Measurements from ENCODE around the gene TMEM187.
A peak's percentile ranks its signal among the peaks of the same experiment; 100 is the strongest.
"Not testable (repeated sequence)": the region's sequence is repeated elsewhere in the genome, so short reads cannot be mapped to it uniquely, and the experiment has no call there.

The TMEM187 gene

DNA sequence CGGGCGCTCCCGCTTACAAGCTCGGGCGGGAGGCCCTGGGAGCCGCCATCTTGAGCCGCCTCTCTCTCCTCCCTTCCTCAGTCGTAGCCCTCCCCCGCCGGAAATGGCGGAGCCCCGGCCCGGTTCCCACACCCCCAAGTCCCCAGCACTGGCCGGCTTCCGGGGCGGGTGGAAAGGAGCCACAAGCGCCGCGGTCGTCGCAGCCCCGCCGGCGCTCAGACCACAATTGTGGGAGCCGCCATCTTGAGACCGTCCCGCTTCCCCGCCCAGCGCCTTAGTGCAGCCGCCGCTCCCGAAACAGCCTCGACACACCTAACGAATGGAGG is 1.5 kb upstream of the TMEM187 start:
- Histone ChIP-seq H3K27ac (ENCODE audit: insufficient read depth, low read depth, low read length, poor library complexity, severe bottlenecking) (peak overlapping the region; percentile 99), H3K9me3 (ENCODE audit: control insufficient read depth, low read length) (no peaks in the 10 kb centered on the region), H3K4me1 (ENCODE audit: control insufficient read depth, insufficient read depth, low read length) (peaks cover 21% of the 10 kb centered on the region), H3K4me3 (ENCODE audit: insufficient read depth, low read depth, low read length) (peak overlapping the region; percentile 59), H3K27me3 (ENCODE audit: control insufficient read depth, insufficient read depth, low read length, poor library complexity, severe bottlenecking) (no peaks in the 10 kb centered on the region), H3K36me3 (ENCODE audit: control insufficient read depth, insufficient read depth, low read length) (no peaks in the 10 kb centered on the region)
- WGBS, 2 experiments: 0% methylated on average over 34 of the region's 34 CpGs

DNA sequence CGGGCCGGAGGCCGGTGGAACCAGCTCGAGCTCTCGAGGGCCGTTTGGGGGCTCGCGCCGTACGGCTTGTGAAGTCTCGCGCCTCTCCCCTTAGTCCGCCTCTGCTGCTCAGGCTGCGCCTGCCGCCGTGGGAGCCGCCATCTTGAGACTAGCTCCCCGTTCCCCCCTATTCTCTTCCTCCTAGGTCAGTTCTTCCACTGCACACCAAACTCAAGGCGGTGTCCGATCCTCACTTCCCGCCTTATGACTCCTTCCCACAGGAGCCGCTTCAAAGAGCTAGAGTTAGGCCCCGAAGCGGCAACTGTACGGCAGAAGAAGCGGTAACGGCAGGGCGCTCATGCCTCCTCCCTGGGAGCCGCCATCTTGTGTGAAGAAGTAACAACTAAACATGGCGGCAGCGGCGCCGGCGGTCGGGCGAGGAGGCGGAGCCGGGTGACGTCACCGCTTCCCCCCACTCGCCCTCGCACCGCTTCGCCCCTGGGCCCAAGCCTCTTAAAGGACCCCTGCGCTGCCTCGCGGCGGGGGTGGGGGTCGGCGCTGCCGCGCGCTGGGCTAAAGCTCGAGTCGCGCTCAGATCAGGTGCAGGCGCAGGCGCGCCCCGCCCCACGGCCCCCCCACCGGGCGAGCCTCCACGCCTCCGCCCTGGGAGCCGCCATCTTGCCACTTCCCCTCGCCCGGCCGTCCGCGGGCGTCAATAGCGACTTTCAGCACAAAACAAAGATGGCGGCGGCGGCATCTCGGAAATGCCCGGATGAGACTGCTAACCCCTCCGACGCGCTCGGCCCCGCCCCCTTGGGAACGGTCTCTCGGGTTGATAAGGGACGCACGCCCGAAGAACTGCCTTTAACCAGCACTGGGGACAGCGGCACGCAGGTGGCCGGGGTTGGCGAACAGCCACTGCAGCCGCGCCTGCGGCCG is 845 bp upstream of the TMEM187 start, which contains the start of gene HCFC1:
HCFC1 (minus strand) TSS at position 369 of the 918 bp plus-strand sequence. CDS start 978 bp downstream, outside the sequence.
- Histone ChIP-seq H3K36me3 (ENCODE audit: control insufficient read depth, insufficient read depth, low read length) (no peaks in the 10 kb centered on the region), H3K27me3 (ENCODE audit: control insufficient read depth, insufficient read depth, low read length, poor library complexity, severe bottlenecking) (no peaks in the 10 kb centered on the region), H3K4me1 (ENCODE audit: control insufficient read depth, insufficient read depth, low read length) (peaks cover 19% of the 10 kb centered on the region), H3K27ac (ENCODE audit: insufficient read depth, low read depth, low read length, poor library complexity, severe bottlenecking) (peak within 1 kb of the TSS; percentile 99), H3K4me3 (ENCODE audit: insufficient read depth, low read depth, low read length) (peak within 1 kb of the TSS; percentile 59), H3K9me3 (ENCODE audit: control insufficient read depth, low read length) (no peaks in the 10 kb centered on the region)
- 0% methylated on average over 96 of the region's 96 CpGs for WGBS, 2 experiments

DNA sequence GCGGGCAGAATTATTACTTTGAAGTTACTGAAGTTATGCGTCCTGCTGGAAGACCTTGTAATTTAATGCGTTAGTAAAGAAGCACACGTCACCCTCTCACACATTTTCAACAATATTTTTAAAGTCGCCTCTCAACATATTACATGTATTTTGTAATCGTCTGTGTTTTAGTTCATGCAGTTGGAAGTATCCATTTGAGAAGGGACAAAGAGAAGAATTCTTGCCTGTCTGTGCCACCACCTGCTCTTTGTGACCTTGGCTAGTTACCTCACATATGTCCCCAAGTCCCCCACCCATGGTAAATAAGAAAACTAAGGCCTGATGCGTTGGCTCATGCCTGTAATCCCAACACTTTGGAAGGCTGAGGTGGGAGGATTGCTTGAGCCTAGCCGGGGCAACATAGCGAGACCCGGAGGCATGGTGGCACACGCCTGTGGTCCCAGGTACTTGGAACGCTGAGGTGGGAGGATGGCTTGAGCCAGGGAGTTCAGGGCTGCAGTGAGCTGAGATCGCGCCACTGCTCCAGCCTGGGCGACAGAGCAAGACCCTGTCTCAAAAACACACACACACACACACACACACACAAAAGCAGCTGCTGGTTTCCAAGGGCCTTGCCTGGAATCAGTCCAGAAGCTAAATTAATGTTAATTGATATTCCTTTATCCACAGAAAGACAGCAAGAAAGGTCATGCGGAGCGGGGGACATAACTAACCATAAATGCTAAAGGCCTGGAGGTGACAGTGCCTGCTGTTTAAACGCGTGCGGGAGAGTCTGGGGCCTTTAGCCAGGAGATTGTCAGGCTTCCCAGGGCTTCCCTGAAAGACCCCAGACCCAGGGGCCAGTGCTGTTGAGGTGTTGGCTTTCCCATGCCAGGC is 811 bp downstream of the TMEM187 start:
- Histone ChIP-seq H3K27ac (ENCODE audit: insufficient read depth, low read depth, low read length, poor library complexity, severe bottlenecking) (peak overlapping the region; percentile 99), H3K27me3 (ENCODE audit: control insufficient read depth, insufficient read depth, low read length, poor library complexity, severe bottlenecking) (no peaks in the 10 kb centered on the region), H3K9me3 (ENCODE audit: control insufficient read depth, low read length) (no peaks in the 10 kb centered on the region), H3K4me1 (ENCODE audit: control insufficient read depth, insufficient read depth, low read length) (peaks cover 3% of the 10 kb centered on the region), H3K36me3 (ENCODE audit: control insufficient read depth, insufficient read depth, low read length) (no peaks in the 10 kb centered on the region), H3K4me3 (ENCODE audit: insufficient read depth, low read depth, low read length) (peak overlapping the region; percentile 59)
- WGBS, 2 experiments: 74 to 80% methylated on average over 14 to 15 of the region's 20 CpGs

GRCh38 chrX:153974003-153974725 is 1.6 kb downstream of the TMEM187 start:
- H3K9me3 ChIP-seq (ENCODE audit: control insufficient read depth, low read length): no peaks in the 10 kb centered on the region
- no peak overlapping the region for H3K27ac ChIP-seq (ENCODE audit: insufficient read depth, low read depth, low read length, poor library complexity, severe bottlenecking)
- H3K4me3 ChIP-seq (ENCODE audit: insufficient read depth, low read depth, low read length): no peak overlapping the region
- H3K27me3 ChIP-seq (ENCODE audit: control insufficient read depth, insufficient read depth, low read length, poor library complexity, severe bottlenecking): no peaks in the 10 kb centered on the region
- no peaks in the 10 kb centered on the region for H3K4me1 ChIP-seq (ENCODE audit: control insufficient read depth, insufficient read depth, low read length)
- no peaks in the 10 kb centered on the region for H3K36me3 ChIP-seq (ENCODE audit: control insufficient read depth, insufficient read depth, low read length)
- WGBS, 2 experiments: 91 to 92% methylated on average over 14 of the region's 14 CpGs

DNA sequence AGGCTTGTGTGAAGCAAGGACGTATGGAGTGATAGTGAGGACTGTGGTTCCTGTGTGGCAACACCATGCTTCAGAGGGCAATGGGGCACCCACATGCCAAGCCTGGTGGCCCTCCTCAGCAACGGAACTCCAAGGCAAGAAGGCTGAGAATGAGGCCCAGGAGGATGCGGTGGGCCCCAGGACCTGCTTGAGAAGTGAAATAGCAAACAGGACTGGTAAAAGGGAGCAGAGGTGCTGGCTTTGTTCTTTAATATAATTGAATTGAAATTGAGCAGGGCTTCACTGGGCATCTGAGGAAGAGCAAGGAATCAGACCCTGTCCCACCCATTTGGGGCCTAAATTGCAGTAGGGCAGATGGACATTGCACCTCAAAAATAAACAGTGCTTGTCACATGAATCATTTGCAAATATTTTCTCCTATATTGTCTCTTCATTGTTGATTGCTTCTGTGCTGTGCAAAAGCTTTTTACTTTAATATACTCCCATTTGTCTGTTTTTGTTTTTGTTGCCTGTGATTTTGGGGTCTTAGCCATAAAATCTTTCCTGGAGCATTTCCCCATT is 2.3 kb downstream of the TMEM187 start:
- H3K9me3 ChIP-seq (ENCODE audit: control insufficient read depth, low read length): no peaks in the 10 kb centered on the region
- H3K4me3 ChIP-seq (ENCODE audit: insufficient read depth, low read depth, low read length): no peak overlapping the region
- H3K27me3 ChIP-seq (ENCODE audit: control insufficient read depth, insufficient read depth, low read length, poor library complexity, severe bottlenecking): no peaks in the 10 kb centered on the region
- 79 to 87% methylated on average over 3 of the region's 3 CpGs for WGBS, 2 experiments
- H3K36me3 ChIP-seq (ENCODE audit: control insufficient read depth, insufficient read depth, low read length): no peaks in the 10 kb centered on the region
- H3K27ac ChIP-seq (ENCODE audit: insufficient read depth, low read depth, low read length, poor library complexity, severe bottlenecking): no peak overlapping the region
- no peaks in the 10 kb centered on the region for H3K4me1 ChIP-seq (ENCODE audit: control insufficient read depth, insufficient read depth, low read length)

DNA sequence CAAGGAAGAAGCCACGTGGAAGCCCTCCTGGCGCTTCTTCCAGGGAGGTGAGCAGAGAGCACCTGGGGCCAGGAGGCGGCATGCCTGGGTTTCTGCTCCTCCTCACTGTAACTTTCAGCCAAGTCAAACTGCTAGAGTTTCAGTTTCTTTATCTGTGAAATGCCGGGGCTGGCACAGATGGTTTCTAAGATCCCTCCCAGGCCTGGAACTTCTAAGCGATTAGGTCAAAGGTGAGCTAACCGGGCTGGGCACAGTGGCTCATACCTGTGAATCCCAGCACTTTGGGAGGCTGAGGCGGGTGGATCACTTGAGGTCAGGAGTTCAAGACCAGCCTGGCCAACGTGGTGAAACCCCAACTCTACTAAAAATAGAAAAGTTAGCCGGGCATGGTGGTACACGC is 7.8 kb downstream of the TMEM187 start:
- WGBS, 2 experiments: 90 to 94% methylated on average over 7 of the region's 10 CpGs

DNA sequence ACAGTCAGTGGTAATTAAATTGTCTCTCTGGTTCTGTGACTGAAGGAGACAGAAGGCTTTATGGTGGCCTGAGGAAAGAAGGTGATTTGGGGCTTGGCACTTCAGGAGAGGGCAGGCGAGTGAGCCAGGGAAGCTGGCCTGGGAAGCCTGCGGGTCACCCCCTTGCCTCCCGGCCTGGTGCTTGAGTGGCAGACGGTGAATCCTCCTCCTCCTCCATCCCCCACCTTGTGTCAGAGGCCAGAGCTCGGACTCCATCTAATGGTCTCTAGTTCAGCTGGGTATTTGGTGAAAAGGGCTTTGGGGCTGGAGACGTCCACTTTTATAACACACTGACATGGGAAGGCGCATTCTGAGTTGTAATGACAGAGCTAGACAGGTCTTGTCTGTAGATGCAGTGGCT is 8.7 kb downstream of the TMEM187 start:
- H3K27ac ChIP-seq (ENCODE audit: insufficient read depth, low read depth, low read length, poor library complexity, severe bottlenecking): no peak overlapping the region
- 64 to 72% methylated on average over 6 to 7 of the region's 7 CpGs for WGBS, 2 experiments

More for the DNA sequence above, 7.8 kb downstream of the TMEM187 start:
- not testable (repeated sequence) for H3K4me1 ChIP-seq (ENCODE audit: control insufficient read depth, insufficient read depth, low read length); H3K36me3 ChIP-seq (ENCODE audit: control insufficient read depth, insufficient read depth, low read length); H3K9me3 ChIP-seq (ENCODE audit: control insufficient read depth, low read length); H3K4me3 ChIP-seq (ENCODE audit: insufficient read depth, low read depth, low read length); H3K27me3 ChIP-seq (ENCODE audit: control insufficient read depth, insufficient read depth, low read length, poor library complexity, severe bottlenecking); H3K27ac ChIP-seq (ENCODE audit: insufficient read depth, low read depth, low read length, poor library complexity, severe bottlenecking)

GRCh38 chrX:153981771-153982533 is 9.4 kb downstream of the TMEM187 start:
- Histone ChIP-seq H3K27me3 (ENCODE audit: control insufficient read depth, insufficient read depth, low read length, poor library complexity, severe bottlenecking) (no peaks in the 10 kb centered on the region), H3K9me3 (ENCODE audit: control insufficient read depth, low read length) (no peaks in the 10 kb centered on the region), H3K4me3 (ENCODE audit: insufficient read depth, low read depth, low read length) (no peak overlapping the region), H3K36me3 (ENCODE audit: control insufficient read depth, insufficient read depth, low read length) (no peaks in the 10 kb centered on the region), H3K27ac (ENCODE audit: insufficient read depth, low read depth, low read length, poor library complexity, severe bottlenecking) (no peak overlapping the region), H3K4me1 (ENCODE audit: control insufficient read depth, insufficient read depth, low read length) (peaks cover 9% of the 10 kb centered on the region)
- WGBS, 2 experiments: 90 to 92% methylated on average over 52 of the region's 52 CpGs

More for the DNA sequence above, 8.7 kb downstream of the TMEM187 start:
- Histone ChIP-seq H3K9me3 (ENCODE audit: control insufficient read depth, low read length) (no peaks in the 10 kb centered on the region), H3K36me3 (ENCODE audit: control insufficient read depth, insufficient read depth, low read length) (no peaks in the 10 kb centered on the region), H3K27me3 (ENCODE audit: control insufficient read depth, insufficient read depth, low read length, poor library complexity, severe bottlenecking) (no peaks in the 10 kb centered on the region), H3K4me3 (ENCODE audit: insufficient read depth, low read depth, low read length) (no peak overlapping the region), H3K4me1 (ENCODE audit: control insufficient read depth, insufficient read depth, low read length) (peaks cover 9% of the 10 kb centered on the region)

GRCh38 chrX:153983321-153983801 is 10.8 kb downstream of the TMEM187 start:
- no peaks in the 10 kb centered on the region for H3K9me3 ChIP-seq (ENCODE audit: control insufficient read depth, low read length)
- 95 to 96% methylated on average over 12 of the region's 12 CpGs for WGBS, 2 experiments
- H3K36me3 ChIP-seq (ENCODE audit: control insufficient read depth, insufficient read depth, low read length): no peaks in the 10 kb centered on the region
- H3K27me3 ChIP-seq (ENCODE audit: control insufficient read depth, insufficient read depth, low read length, poor library complexity, severe bottlenecking): no peaks in the 10 kb centered on the region
- peaks cover 9% of the 10 kb centered on the region for H3K4me1 ChIP-seq (ENCODE audit: control insufficient read depth, insufficient read depth, low read length)
- H3K27ac ChIP-seq (ENCODE audit: insufficient read depth, low read depth, low read length, poor library complexity, severe bottlenecking): no peak overlapping the region
- H3K4me3 ChIP-seq (ENCODE audit: insufficient read depth, low read depth, low read length): no peak overlapping the region

All from ectodermal cell (in vitro differentiated cells).